AG04449 (cell line): ENCODE results near the gene SLC37A4.
A peak's percentile ranks its signal among the peaks of the same experiment; 100 is the strongest.
"Not testable (repeated sequence)": the region's sequence is repeated elsewhere in the genome, so short reads cannot be mapped to it uniquely, and the experiment has no call there.

Source experiments
- CTCF ChIA-PET: fragments of 350-600 bp; formaldehyde crosslinking; extraction: SDS; loops from one replicate; lab custom pipeline; 2021; ENCODE audit warnings: antibody characterized with exemption; lab: Yijun Ruan, JAX
- POLR2A ChIA-PET: fragments of 400-600, 350-600 bp; formaldehyde crosslinking; extraction: SDS; loops from one replicate; lab custom pipeline; 2020; ENCODE audit warnings: antibody characterized with exemption, inconsistent platforms; lab: Yijun Ruan, JAX
- DNase-seq: peaks from one replicate; pipeline ENCODE4 v3.0.0-alpha.2; 2010; ENCODE audit warnings: low read depth, low spot score
- H3K4me3 ChIP-seq: 2 replicates; pipeline ENCODE4 v1.5.1; 2011; ENCODE audit warnings: low read depth, mild to moderate bottlenecking, control low read depth, low read length
- TF ChIP-seq, protein P1 (sequence below): IDR thresholded peaks from one replicate; pipeline ENCODE4 v1.5.1; 2011; ENCODE audit warnings: mild to moderate bottlenecking, moderate library complexity, low read length, control low read depth, inconsistent platforms; ENCODE audit not compliant: insufficient read depth; ENCODE audit errors: missing control alignments

The SLC37A4 gene

GRCh38 chr11:118996926-118997626, 33.6 kb downstream of the SLC37A4 start:
- no peak for DNase-seq
- TF ChIP-seq, protein P1, sequence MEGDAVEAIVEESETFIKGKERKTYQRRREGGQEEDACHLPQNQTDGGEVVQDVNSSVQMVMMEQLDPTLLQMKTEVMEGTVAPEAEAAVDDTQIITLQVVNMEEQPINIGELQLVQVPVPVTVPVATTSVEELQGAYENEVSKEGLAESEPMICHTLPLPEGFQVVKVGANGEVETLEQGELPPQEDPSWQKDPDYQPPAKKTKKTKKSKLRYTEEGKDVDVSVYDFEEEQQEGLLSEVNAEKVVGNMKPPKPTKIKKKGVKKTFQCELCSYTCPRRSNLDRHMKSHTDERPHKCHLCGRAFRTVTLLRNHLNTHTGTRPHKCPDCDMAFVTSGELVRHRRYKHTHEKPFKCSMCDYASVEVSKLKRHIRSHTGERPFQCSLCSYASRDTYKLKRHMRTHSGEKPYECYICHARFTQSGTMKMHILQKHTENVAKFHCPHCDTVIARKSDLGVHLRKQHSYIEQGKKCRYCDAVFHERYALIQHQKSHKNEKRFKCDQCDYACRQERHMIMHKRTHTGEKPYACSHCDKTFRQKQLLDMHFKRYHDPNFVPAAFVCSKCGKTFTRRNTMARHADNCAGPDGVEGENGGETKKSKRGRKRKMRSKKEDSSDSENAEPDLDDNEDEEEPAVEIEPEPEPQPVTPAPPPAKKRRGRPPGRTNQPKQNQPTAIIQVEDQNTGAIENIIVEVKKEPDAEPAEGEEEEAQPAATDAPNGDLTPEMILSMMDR = no peak
- ChIA-PET POLR2A (interaction anchor here (1.2 to 1.6 kb wide), 2 partner anchors 71 to 74 kb away, joined by 3 read pairs; partner anchors contain the start of gene BCL9L), CTCF (interaction anchor here (0.7 to 3.5 kb wide), 10 partner anchors 11 to 308 kb away, joined by 3 to 11 read pairs (median 4); no protein-coding TSS in a partner anchor)
- peak overlapping the region; percentile 67 for H3K4me3 ChIP-seq

DNA sequence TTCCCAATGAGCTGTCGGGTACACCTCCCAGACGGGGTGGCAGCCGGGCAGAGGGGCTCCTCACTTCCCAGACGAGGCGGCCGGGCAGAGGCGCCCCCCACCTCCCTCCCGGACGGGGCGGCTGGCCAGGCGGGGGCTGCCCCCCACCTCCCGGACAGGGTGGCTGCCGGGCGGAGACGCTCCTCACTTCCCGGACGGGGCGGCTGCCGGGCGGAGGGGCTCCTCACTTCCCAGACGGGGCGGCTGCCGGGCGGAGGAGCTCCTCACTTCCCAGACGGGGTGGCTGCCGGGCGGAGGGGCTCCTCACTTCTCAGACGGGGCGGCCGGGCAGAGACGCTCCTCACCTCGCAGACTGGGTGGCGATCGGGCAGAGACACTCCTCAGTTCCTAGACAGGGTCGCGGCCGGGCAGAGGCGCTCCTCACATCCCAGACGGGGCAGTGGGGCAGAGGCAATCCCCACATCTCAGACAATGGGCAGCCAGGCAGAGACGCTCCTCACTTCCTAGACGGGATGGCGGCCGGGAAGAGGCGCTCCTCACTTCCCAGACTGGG, 39.1 kb downstream of the SLC37A4 start:
- H3K4me3 ChIP-seq, CTCF ChIA-PET, DNase-seq, POLR2A ChIA-PET: not testable (repeated sequence)

DNA sequence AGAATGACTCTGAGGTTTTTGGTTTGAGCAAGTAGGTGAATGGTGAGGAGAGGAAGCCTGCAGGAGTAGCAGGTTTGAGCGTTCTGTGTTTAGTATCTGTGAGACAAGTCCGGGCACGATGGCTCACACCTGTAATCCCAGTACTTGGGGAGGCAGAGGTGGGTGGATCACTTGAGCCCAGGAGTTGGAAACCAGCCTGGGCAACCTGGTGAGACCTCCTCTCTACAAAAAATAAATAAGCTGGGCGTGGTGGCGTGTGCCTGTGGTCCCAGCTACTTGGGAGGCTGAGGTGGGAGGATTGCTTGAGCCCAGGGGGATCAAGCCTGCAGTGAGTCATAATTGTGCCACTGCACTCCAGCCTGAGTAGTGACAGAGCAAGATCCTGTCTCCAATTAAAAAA, 42.4 kb downstream of the SLC37A4 start:
- DNase-seq = no peak
- H3K4me3 ChIP-seq = no peak overlapping the region
- ChIA-PET CTCF (interaction anchor here (1.5 kb wide), 1 partner anchor 298 kb away, joined by 5 read pairs; no protein-coding TSS in a partner anchor), POLR2A (no interaction called here)
- TF ChIP-seq, protein P1 = no peak

- H3K4me3 ChIP-seq = no peak overlapping the region
- no peak for DNase-seq
- ChIA-PET POLR2A (no interaction called here), CTCF (interaction anchor here (3.0 kb wide), 1 partner anchor 12 kb away, joined by 11 read pairs; the partner anchor contains the start of gene CENATAC)
- TF ChIP-seq, protein P1 = no peak
Observed at GRCh38 chr11:118984825-118985224, 45.9 kb downstream of the SLC37A4 start.

DNA sequence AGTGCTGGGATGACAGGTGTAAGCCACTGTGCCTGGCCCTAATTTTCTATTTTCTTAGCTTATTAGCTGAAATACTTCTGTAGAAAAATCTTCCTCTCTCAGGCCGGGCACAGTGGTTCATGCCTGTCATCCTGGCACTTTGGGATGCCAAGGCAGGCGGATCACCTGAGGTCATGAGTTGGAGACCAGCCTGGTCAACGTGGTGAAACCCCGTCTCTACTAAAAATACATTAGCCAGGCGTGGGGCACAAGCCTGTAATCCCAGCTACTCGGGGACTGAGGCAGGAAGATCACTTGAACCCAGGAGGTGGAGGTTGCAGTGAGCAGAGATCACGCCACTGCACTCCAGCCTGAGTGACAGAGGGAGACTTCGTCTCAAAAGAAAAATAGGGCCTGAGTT, 46.3 kb downstream of the SLC37A4 start:
- DNase-seq, POLR2A ChIA-PET, H3K4me3 ChIP-seq: not testable (repeated sequence)
- CTCF ChIA-PET = interaction anchor here (3.0 kb wide), 1 partner anchor 13 kb away, joined by 11 read pairs; the partner anchor contains the start of gene CENATAC

GRCh38 chr11:118980191-118980881, 50.3 kb downstream of the SLC37A4 start:
- POLR2A ChIA-PET = no interaction called here
- DNase-seq = no peak
- CTCF ChIA-PET = interaction anchor here (1.2 kb wide), 1 partner anchor 17 kb away, joined by 4 read pairs; the partner anchor contains the start of gene CENATAC
- TF ChIP-seq, protein P1 = no peak
- no peak overlapping the region for H3K4me3 ChIP-seq

DNA sequence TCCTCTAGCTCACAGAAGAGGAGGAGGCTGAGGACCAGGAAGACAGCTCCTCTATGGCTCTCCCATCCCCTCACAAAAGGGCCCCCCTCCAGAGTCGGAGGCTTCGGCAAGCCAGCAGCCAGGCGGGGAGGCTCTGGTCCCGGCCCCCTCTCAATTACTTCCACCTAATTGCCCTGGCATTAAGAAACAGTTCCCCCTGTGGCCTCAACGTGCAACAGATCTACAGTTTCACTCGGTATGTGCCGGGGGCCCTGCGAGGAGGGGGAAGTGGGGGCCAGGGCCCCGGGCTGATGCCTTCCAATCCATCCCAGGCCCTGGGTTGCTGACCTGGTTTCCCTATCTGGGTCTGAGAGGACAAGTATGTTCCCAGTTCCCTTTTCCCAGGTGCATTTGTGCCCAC, 51.2 kb downstream of the SLC37A4 start:
- no peak for DNase-seq
- ChIA-PET CTCF (interaction anchor here (1.2 kb wide), 1 partner anchor 18 kb away, joined by 4 read pairs; the partner anchor contains the start of gene CENATAC), POLR2A (no interaction called here)
- H3K4me3 ChIP-seq = no peak overlapping the region
- TF ChIP-seq, protein P1 = no peak
